Hepatocyte (in vitro differentiated cells): ENCODE results near the gene FAM20A. TPM values are rescaled to one million over a fixed set of nuclear protein-coding genes. Genes with fewer than 3 reads are reported as not detected.
"Not testable (repeated sequence)": the region's sequence is repeated elsewhere in the genome, so short reads cannot be mapped to it uniquely, and the experiment has no call there.

ENCODE experiments used
- DNase-seq: peaks from one replicate; pipeline ENCODE4 v3.0.0-alpha.2; 2016; ENCODE audit warnings: low spot score
- H2AFZ ChIP-seq: fragments of 200-600 bp; sonication (generic); 2 replicates; pipeline ENCODE4 v1.6.0; 2016; ENCODE audit warnings: antibody characterized with exemption, mild to moderate bottlenecking
- H3K27ac ChIP-seq: fragments of 200-600 bp; sonication (generic); 2 replicates; pipeline ENCODE4 v1.5.1; 2016; ENCODE audit warnings: mild to moderate bottlenecking
- H3K27me3 ChIP-seq: fragments of 200-600 bp; sonication (generic); 2 replicates; pipeline ENCODE4 v1.6.1; 2016
- H3K36me3 ChIP-seq: fragments of 200-600 bp; sonication (generic); replicated peaks from 2 replicates; pipeline ENCODE4 v1.5.1; 2016; ENCODE audit warnings: low read depth; ENCODE audit not compliant: insufficient read depth
- H3K4me1 ChIP-seq: fragments of 200-600 bp; sonication (generic); 2 replicates; pipeline ENCODE4 v1.5.1; 2016; ENCODE audit warnings: mild to moderate bottlenecking, moderate library complexity; ENCODE audit not compliant: insufficient read depth
- H3K4me2 ChIP-seq: fragments of 200-600 bp; sonication (generic); 2 replicates; pipeline ENCODE4 v1.6.0; 2016
- H3K4me3 ChIP-seq: fragments of 200-600 bp; sonication (generic); 2 replicates; pipeline ENCODE4 v1.5.1; 2016; ENCODE audit warnings: mild to moderate bottlenecking
- H3K79me2 ChIP-seq: fragments of 200-600 bp; sonication (generic); 2 replicates; pipeline ENCODE4 v1.6.0; 2017; ENCODE audit warnings: mild to moderate bottlenecking
- H3K9me2 ChIP-seq: fragments of 200-600 bp; sonication (generic); replicated peaks from 2 replicates; pipeline ENCODE4 v1.6.0; 2017; ENCODE audit warnings: mild to moderate bottlenecking; ENCODE audit not compliant: insufficient read depth
- H3K9me3 ChIP-seq: fragments of 200-600 bp; sonication (generic); 2 replicates; pipeline ENCODE4 v1.5.1; 2016; ENCODE audit warnings: low read depth, mild to moderate bottlenecking
- H4K20me1 ChIP-seq: fragments of 200-600 bp; sonication (generic); 2 replicates; pipeline ENCODE4 v1.6.0; 2016; ENCODE audit warnings: mild to moderate bottlenecking; ENCODE audit not compliant: insufficient read depth, poor library complexity, severe bottlenecking
- EZH2 ChIP-seq: fragments of 200-600 bp; sonication (generic); IDR thresholded peaks from 2 replicates; pipeline ENCODE4 v1.6.1; 2016; ENCODE audit warnings: antibody characterized with exemption, mild to moderate bottlenecking, borderline replicate concordance
- EZH2phosphoT487 ChIP-seq: fragments of 200-600 bp; sonication (generic); IDR thresholded peaks from one replicate; pipeline ENCODE4 v1.6.1; 2018; ENCODE audit warnings: antibody characterized with exemption, mild to moderate bottlenecking, low read depth, moderate library complexity; ENCODE audit not compliant: unreplicated experiment, severe bottlenecking
- WGBS: methylation state at CpG from one replicate; pipeline ENCODE4 v1.1.6; 2016; ENCODE audit warnings: low lambda C conversion rate; ENCODE audit errors: missing lambda C conversion rate; 5-methylcytosine and 5-hydroxymethylcytosine counted together
- polyA plus RNA-seq: library from polyadenylated mRNA; unstranded; fragments of >200 nt; fragmentation: Nextera tagmentation; extraction: Ambion mirVana; gene quantifications from 2 replicates; pipeline ENCODE4 v1.2.1, GENCODE V29; 2016
- total RNA-seq: library from RNA; depleted of rRNA; stranded (reverse); fragments of >200 nt; gene quantifications from 2 replicates; pipeline ENCODE4 v1.2.3, GENCODE V29; 2014
- TF ChIP-seq, protein P1 (sequence below): fragments of 200-600 bp; sonication (generic); IDR thresholded peaks from 2 replicates; pipeline ENCODE4 v1.5.1; 2016; ENCODE audit warnings: antibody characterized with exemption, mild to moderate bottlenecking; ENCODE audit not compliant: poor library complexity

The FAM20A gene
- total and polyA plus RNA-seq, 2 experiments from 2014 or later: 19.9 to 39.7 TPM

DNA sequence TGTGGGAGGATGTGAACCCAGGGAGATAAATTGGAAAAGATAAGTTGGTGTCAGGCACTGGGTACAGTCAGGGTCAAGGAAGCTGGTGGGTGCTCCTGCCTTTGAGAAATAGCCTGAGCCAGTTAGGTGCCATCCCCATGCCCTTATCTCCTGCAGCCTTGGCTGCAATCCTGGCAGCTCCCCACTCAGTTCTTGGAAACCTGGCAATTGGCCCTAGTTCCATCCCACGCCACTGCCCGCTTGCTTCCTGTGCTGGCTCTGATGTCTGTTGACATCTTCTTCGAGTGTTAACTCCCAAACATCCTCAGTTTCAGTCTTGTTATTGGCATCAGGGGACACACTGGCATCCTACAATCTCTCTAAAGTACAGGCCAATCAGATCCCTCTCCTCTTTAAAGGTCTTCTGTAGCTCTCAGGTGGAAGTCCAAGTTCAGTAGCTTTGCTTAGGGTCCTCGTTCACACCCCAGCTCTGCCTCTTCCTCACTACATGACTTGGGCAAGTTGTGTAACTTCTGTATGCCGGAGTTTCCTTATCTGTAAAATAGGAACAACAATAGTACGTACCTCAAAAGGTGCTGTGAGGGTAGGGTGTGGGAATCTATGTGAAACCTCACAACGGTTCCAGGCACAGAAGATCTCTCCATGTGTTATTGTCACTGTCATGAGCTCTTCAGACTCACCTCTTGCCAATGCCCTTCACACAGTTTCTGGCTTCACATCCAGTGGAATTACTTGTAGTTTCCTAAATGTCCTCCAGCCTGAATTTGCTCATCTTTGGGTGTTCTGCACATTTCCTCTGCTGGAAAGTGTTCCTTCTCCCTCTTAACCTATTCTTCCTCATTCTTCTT lies 102.5 kb downstream of the FAM20A start:
- DNase-seq: no peak
- no peaks in the 10 kb centered on the region for H3K9me2 ChIP-seq
- H3K36me3 ChIP-seq: no peaks in the 10 kb centered on the region
- no peaks in the 10 kb centered on the region for H3K4me1 ChIP-seq
- H2AFZ ChIP-seq: no peak overlapping the region
- H3K9me3 ChIP-seq: no peaks in the 10 kb centered on the region
- WGBS: 86% methylated on average over 7 of the region's 7 CpGs
- H3K4me2 ChIP-seq: no peak overlapping the region
- H3K27me3 ChIP-seq: no peaks in the 10 kb centered on the region
- no peak overlapping the region for H3K27ac ChIP-seq
- H3K79me2 ChIP-seq: no peaks in the 10 kb centered on the region
- H4K20me1 ChIP-seq: no peaks in the 10 kb centered on the region
- H3K4me3 ChIP-seq: no peak overlapping the region
- TF ChIP-seq, protein P1, sequence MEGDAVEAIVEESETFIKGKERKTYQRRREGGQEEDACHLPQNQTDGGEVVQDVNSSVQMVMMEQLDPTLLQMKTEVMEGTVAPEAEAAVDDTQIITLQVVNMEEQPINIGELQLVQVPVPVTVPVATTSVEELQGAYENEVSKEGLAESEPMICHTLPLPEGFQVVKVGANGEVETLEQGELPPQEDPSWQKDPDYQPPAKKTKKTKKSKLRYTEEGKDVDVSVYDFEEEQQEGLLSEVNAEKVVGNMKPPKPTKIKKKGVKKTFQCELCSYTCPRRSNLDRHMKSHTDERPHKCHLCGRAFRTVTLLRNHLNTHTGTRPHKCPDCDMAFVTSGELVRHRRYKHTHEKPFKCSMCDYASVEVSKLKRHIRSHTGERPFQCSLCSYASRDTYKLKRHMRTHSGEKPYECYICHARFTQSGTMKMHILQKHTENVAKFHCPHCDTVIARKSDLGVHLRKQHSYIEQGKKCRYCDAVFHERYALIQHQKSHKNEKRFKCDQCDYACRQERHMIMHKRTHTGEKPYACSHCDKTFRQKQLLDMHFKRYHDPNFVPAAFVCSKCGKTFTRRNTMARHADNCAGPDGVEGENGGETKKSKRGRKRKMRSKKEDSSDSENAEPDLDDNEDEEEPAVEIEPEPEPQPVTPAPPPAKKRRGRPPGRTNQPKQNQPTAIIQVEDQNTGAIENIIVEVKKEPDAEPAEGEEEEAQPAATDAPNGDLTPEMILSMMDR: no peak
- TF ChIP-seq EZH2phosphoT487 (no peak), EZH2 (no peak)

- no peak overlapping the region for H3K4me2 ChIP-seq
- H3K36me3 ChIP-seq: no peaks in the 10 kb centered on the region
- H4K20me1 ChIP-seq: no peaks in the 10 kb centered on the region
- TF ChIP-seq, protein P1: no peak
- TF ChIP-seq EZH2phosphoT487 (no peak), EZH2 (no peak)
- no peak for DNase-seq
- H3K79me2 ChIP-seq: no peaks in the 10 kb centered on the region
- no peak overlapping the region for H3K27ac ChIP-seq
- no peaks in the 10 kb centered on the region for H3K27me3 ChIP-seq
- H3K9me3 ChIP-seq: no peaks in the 10 kb centered on the region
- H2AFZ ChIP-seq: no peak overlapping the region
- no peaks in the 10 kb centered on the region for H3K4me1 ChIP-seq
- 58% methylated on average over 3 of the region's 3 CpGs for WGBS
- no peak overlapping the region for H3K4me3 ChIP-seq
- no peaks in the 10 kb centered on the region for H3K9me2 ChIP-seq
These were observed 103.3 kb downstream of the FAM20A start for GRCh38 chr17:68497885-68498319.

- no peaks in the 10 kb centered on the region for H3K79me2 ChIP-seq
- H3K27ac ChIP-seq: no peak overlapping the region
- no peaks in the 10 kb centered on the region for H3K9me2 ChIP-seq
- no peaks in the 10 kb centered on the region for H4K20me1 ChIP-seq
- H3K4me2 ChIP-seq: no peak overlapping the region
- H3K36me3 ChIP-seq: no peaks in the 10 kb centered on the region
- H2AFZ ChIP-seq: no peak overlapping the region
- H3K27me3 ChIP-seq: no peaks in the 10 kb centered on the region
- no peak for DNase-seq
- 94% methylated on average over 4 of the region's 4 CpGs for WGBS
- no peaks in the 10 kb centered on the region for H3K9me3 ChIP-seq
- no peaks in the 10 kb centered on the region for H3K4me1 ChIP-seq
- no peak overlapping the region for H3K4me3 ChIP-seq
- TF ChIP-seq, protein P1: no peak
- TF ChIP-seq EZH2: no peak
- no peak for TF ChIP-seq EZH2phosphoT487
These were observed 106.1 kb downstream of the FAM20A start for GRCh38 chr17:68495081-68495480.

- DNase-seq, H3K79me2 ChIP-seq, H3K4me2 ChIP-seq, H3K4me3 ChIP-seq, H3K9me2 ChIP-seq, H3K27ac ChIP-seq, H3K4me1 ChIP-seq, H3K9me3 ChIP-seq, H2AFZ ChIP-seq, H3K27me3 ChIP-seq, H4K20me1 ChIP-seq, H3K36me3 ChIP-seq: not testable (repeated sequence)
- WGBS: 96% methylated on average over 8 of the region's 8 CpGs
These were observed 108.6 kb downstream of the FAM20A start for GRCh38 chr17:68492394-68493054.
